Panc1 (cell line): ENCODE data around the gene BLCAP. TPM values are rescaled to one million over a fixed set of nuclear protein-coding genes. Genes with fewer than 3 reads are reported as not detected.

Experiments
- ATAC-seq: fragments of 200-7000 bp; cut with Tn5 transposase; 2 replicates; pipeline ENCODE4 v1.9.1; 2020; ENCODE audit warnings: mild to moderate bottlenecking, moderate library complexity
- BruUV-seq: library from RNA; stranded (reverse); fragments of 400-500 nt; replicated peaks from 2 replicates; lab custom pipeline; 2021; lab: Mats Ljungman, UMichigan
- CTCF ChIA-PET: fragments of 300-600 bp; sonication (Branson Sonifier 250); formaldehyde crosslinking; loops from one replicate; lab custom pipeline; 2022; ENCODE audit warnings: antibody characterized with exemption; lab: Charles Lee
- POLR2A ChIA-PET: fragments of 300-600 bp; sonication (Branson Sonifier 250); formaldehyde crosslinking; loops from one replicate; lab custom pipeline; 2022; ENCODE audit warnings: antibody characterized with exemption; lab: Charles Lee
- DNase-seq: peaks from one replicate; pipeline ENCODE4 v3.0.0-alpha.2; 2010; ENCODE audit warnings: low read depth, low spot score
- H3K27ac ChIP-seq: 2 replicates; pipeline ENCODE4 v1.5.1; 2011; ENCODE audit warnings: mild to moderate bottlenecking, low read length, inconsistent platforms
- H3K27me3 ChIP-seq: fragments of 200-500 bp; sonication (Bioruptor generic); 2 replicates; pipeline ENCODE4 v1.6.0; 2014; ENCODE audit warnings: low read length, inconsistent platforms; ENCODE audit not compliant: control insufficient read depth, insufficient read depth
- H3K36me3 ChIP-seq: fragments of 200-500 bp; sonication (Bioruptor generic); 2 replicates; pipeline ENCODE4 v1.5.1; 2014; ENCODE audit warnings: inconsistent platforms, mild to moderate bottlenecking, low read length, moderate library complexity; ENCODE audit not compliant: control insufficient read depth, insufficient read depth
- H3K4me1 ChIP-seq: 2 replicates; pipeline ENCODE4 v1.5.1; 2011; ENCODE audit warnings: inconsistent platforms, mild to moderate bottlenecking, low read length, moderate library complexity; ENCODE audit not compliant: control insufficient read depth, insufficient read depth
- H3K4me3 ChIP-seq, 2 experiments: 2 replicates each; pipeline ENCODE4 v1.5.1; 2011 to 2012; ENCODE audit warnings: low read depth in 2 of 2, low read length in 2 of 2, mild to moderate bottlenecking in 2 of 2, inconsistent platforms in 1 of 2, moderate library complexity in 1 of 2
- H3K9me3 ChIP-seq: fragments of 200-500 bp; sonication (Bioruptor generic); 2 replicates; pipeline ENCODE4 v1.5.1; 2014; ENCODE audit warnings: low read depth, mild to moderate bottlenecking, inconsistent platforms, low read length, moderate library complexity; ENCODE audit not compliant: control insufficient read depth, insufficient read depth
- POLR2AphosphoS5 ChIP-seq: IDR thresholded peaks from 2 replicates; pipeline ENCODE4 v1.6.1; 2012; ENCODE audit warnings: mild to moderate bottlenecking, low read depth, low read length, moderate library complexity
- SIN3A ChIP-seq: IDR thresholded peaks from 2 replicates; pipeline ENCODE4 v1.6.1; 2012; ENCODE audit warnings: low read depth, mild to moderate bottlenecking, low read length, moderate library complexity, borderline replicate concordance; ENCODE audit not compliant: insufficient read depth
- TCF7L2 ChIP-seq: IDR thresholded peaks from 2 replicates; pipeline ENCODE4 v1.6.1; 2011; ENCODE audit warnings: mild to moderate bottlenecking, low read depth, low read length, inconsistent platforms
- in situ Hi-C: cut with HindIII; loops from 2 replicates; pipeline ENCODE4 v1.10.0; 2016; ENCODE audit warnings: low sequenced_read_pairs, low pct_unique_long_range_greater_than_20kb
- intact Hi-C: fragments of 100-400 bp; cut with micrococcal nuclease; formaldehyde crosslinking; loops from one replicate; pipeline ENCODE4 v1.10.0; 2022; ENCODE audit not compliant: unreplicated experiment
- total RNA-seq: library from RNA; stranded (reverse); gene quantifications from one replicate; pipeline ENCODE4 v1.2.1, GENCODE V29; 2021; ENCODE audit not compliant: unreplicated experiment
- TF ChIP-seq, protein P1 (sequence below): fragments of 450-650 bp; IDR thresholded peaks from 2 replicates; pipeline ENCODE4 v1.5.1; 2017; ENCODE audit warnings: mild to moderate bottlenecking
- TF ChIP-seq, protein P2 (sequence below), 2 experiments: IDR thresholded peaks; 2 replicates each; pipeline ENCODE4 v1.6.1; 2011 to 2012; ENCODE audit warnings: low read depth in 2 of 2, control low read depth in 1 of 2, low read length in 1 of 2, mild to moderate bottlenecking in 1 of 2, moderate library complexity in 1 of 2; ENCODE audit not compliant: insufficient read depth in 1 of 2

BLCAP gene
- total RNA-seq, 1 experiment from 2014 or later, result 50.1 TPM

DNA sequence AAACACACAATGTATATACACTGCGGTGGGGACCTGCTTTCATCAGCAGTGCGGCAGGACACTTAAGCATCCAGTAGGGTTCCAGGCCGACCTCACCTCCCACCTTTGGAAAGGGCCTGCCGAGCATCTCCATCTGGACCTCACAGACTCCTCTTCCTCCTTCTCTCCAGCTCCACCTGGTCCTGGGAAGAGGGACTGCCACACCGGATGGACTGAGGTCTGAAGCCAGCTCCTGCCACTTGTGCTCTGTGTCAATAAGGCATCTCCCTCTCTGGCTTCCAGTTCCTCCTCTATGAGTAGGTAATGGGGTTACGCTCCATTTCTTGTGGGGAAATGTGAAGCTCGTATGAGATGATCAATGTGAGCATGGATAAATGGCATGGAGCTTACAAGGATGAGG lies 25.7 kb downstream of the BLCAP start:
- POLR2A ChIA-PET, result no interaction called here
- Histone ChIP-seq H3K9me3 (no peaks in the 10 kb centered on the region), H3K27ac (no peak overlapping the region), H3K36me3 (no peaks in the 10 kb centered on the region), H3K4me1 (no peaks in the 10 kb centered on the region), H3K4me3 (no peak overlapping the region), H3K27me3 (no peaks in the 10 kb centered on the region)
- TF ChIP-seq, protein P1, sequence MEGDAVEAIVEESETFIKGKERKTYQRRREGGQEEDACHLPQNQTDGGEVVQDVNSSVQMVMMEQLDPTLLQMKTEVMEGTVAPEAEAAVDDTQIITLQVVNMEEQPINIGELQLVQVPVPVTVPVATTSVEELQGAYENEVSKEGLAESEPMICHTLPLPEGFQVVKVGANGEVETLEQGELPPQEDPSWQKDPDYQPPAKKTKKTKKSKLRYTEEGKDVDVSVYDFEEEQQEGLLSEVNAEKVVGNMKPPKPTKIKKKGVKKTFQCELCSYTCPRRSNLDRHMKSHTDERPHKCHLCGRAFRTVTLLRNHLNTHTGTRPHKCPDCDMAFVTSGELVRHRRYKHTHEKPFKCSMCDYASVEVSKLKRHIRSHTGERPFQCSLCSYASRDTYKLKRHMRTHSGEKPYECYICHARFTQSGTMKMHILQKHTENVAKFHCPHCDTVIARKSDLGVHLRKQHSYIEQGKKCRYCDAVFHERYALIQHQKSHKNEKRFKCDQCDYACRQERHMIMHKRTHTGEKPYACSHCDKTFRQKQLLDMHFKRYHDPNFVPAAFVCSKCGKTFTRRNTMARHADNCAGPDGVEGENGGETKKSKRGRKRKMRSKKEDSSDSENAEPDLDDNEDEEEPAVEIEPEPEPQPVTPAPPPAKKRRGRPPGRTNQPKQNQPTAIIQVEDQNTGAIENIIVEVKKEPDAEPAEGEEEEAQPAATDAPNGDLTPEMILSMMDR, result no peak
- TF ChIP-seq SIN3A (no peak), POLR2AphosphoS5 (no peak), TCF7L2 (no peak)
- TF ChIP-seq, protein P2, sequence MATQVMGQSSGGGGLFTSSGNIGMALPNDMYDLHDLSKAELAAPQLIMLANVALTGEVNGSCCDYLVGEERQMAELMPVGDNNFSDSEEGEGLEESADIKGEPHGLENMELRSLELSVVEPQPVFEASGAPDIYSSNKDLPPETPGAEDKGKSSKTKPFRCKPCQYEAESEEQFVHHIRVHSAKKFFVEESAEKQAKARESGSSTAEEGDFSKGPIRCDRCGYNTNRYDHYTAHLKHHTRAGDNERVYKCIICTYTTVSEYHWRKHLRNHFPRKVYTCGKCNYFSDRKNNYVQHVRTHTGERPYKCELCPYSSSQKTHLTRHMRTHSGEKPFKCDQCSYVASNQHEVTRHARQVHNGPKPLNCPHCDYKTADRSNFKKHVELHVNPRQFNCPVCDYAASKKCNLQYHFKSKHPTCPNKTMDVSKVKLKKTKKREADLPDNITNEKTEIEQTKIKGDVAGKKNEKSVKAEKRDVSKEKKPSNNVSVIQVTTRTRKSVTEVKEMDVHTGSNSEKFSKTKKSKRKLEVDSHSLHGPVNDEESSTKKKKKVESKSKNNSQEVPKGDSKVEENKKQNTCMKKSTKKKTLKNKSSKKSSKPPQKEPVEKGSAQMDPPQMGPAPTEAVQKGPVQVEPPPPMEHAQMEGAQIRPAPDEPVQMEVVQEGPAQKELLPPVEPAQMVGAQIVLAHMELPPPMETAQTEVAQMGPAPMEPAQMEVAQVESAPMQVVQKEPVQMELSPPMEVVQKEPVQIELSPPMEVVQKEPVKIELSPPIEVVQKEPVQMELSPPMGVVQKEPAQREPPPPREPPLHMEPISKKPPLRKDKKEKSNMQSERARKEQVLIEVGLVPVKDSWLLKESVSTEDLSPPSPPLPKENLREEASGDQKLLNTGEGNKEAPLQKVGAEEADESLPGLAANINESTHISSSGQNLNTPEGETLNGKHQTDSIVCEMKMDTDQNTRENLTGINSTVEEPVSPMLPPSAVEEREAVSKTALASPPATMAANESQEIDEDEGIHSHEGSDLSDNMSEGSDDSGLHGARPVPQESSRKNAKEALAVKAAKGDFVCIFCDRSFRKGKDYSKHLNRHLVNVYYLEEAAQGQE (IDR thresholded peaks at IDR 0.05; ENCODE audit: insufficient read depth in 1 of 2, low read depth in 2 of 2, low read length in 1 of 2), result no peak
- CTCF ChIA-PET, result no interaction called here
- BruUV-seq, result no TSS peak
- no peak for DNase-seq
- intact Hi-C loops (no loop called here), in situ Hi-C loops (no loop called here)
- ATAC-seq, result peak; percentile 67

DNA sequence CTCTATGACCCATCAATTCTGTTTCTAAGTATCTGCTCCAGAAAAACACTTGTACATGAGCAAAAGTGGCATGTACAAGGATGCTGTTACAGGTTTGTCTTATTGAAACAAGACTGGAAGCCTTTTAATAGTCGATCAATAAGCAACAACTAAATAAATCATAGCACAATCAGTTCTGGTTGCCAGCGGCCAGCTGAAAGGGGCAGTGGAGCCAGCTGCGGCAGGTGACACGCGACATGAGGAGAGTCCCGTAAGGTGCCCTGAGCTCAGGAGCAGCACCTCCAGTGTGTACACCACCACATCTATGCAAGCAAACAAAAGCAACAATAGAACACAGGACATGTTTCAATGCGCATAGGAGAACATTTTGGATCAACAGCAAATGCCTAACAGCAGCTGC lies 27.4 kb downstream of the BLCAP start:
- TF ChIP-seq, protein P1, result no peak
- TF ChIP-seq, protein P2 (IDR thresholded peaks at IDR 0.05; ENCODE audit: insufficient read depth in 1 of 2, low read depth in 2 of 2, low read length in 1 of 2), result no peak
- TF ChIP-seq TCF7L2, result no peak
- TF ChIP-seq SIN3A, result no peak
- no peak for TF ChIP-seq POLR2AphosphoS5
- in situ Hi-C loops (no loop called here), intact Hi-C loops (no loop called here)
- no peaks in the 10 kb centered on the region for H3K27me3 ChIP-seq
- no peak overlapping the region for H3K4me3 ChIP-seq
- H3K4me1 ChIP-seq, result no peaks in the 10 kb centered on the region
- ChIA-PET CTCF (no interaction called here), POLR2A (no interaction called here)
- DNase-seq (no peak), ATAC-seq (no peak)
- H3K9me3 ChIP-seq, result no peaks in the 10 kb centered on the region
- no peak overlapping the region for H3K27ac ChIP-seq
- BruUV-seq, result no TSS peak
- H3K36me3 ChIP-seq, result no peaks in the 10 kb centered on the region
